Measurements from ENCODE around the gene DLGAP1.
"Not testable (repeated sequence)": the region's sequence is repeated elsewhere in the genome, so short reads cannot be mapped to it uniquely, and the experiment has no call there.

DLGAP1 gene

GRCh38 chr18:4026542-4026941 is 428.6 kb downstream of the DLGAP1 start:
- Histone ChIP-seq H3K27ac (ENCODE audit: insufficient read depth, low read depth, low read length, poor library complexity, severe bottlenecking) (no peak overlapping the region), H3K9me3 (ENCODE audit: control insufficient read depth, low read length) (no peaks in the 10 kb centered on the region), H3K4me1 (ENCODE audit: control insufficient read depth, insufficient read depth, low read length) (no peaks in the 10 kb centered on the region), H3K4me3 (ENCODE audit: insufficient read depth, low read depth, low read length) (no peak overlapping the region), H3K27me3 (ENCODE audit: control insufficient read depth, insufficient read depth, low read length, poor library complexity, severe bottlenecking) (no peaks in the 10 kb centered on the region), H3K36me3 (ENCODE audit: control insufficient read depth, insufficient read depth, low read length) (no peaks in the 10 kb centered on the region)
- WGBS, 2 experiments = 88 to 100% methylated on average over 1 of the region's 1 CpG

- no peaks in the 10 kb centered on the region for H3K36me3 ChIP-seq (ENCODE audit: control insufficient read depth, insufficient read depth, low read length)
- WGBS, 2 experiments = 93 to 94% methylated on average over 2 of the region's 2 CpGs
- no peak overlapping the region for H3K27ac ChIP-seq (ENCODE audit: insufficient read depth, low read depth, low read length, poor library complexity, severe bottlenecking)
- H3K9me3 ChIP-seq (ENCODE audit: control insufficient read depth, low read length) = no peaks in the 10 kb centered on the region
- H3K4me3 ChIP-seq (ENCODE audit: insufficient read depth, low read depth, low read length) = no peak overlapping the region
- no peaks in the 10 kb centered on the region for H3K4me1 ChIP-seq (ENCODE audit: control insufficient read depth, insufficient read depth, low read length)
- H3K27me3 ChIP-seq (ENCODE audit: control insufficient read depth, insufficient read depth, low read length, poor library complexity, severe bottlenecking) = no peaks in the 10 kb centered on the region
These were observed 430.4 kb downstream of the DLGAP1 start for GRCh38 chr18:4024702-4025101.

- not testable (repeated sequence) for H3K27ac ChIP-seq (ENCODE audit: insufficient read depth, low read depth, low read length, poor library complexity, severe bottlenecking); H3K4me3 ChIP-seq (ENCODE audit: insufficient read depth, low read depth, low read length); H3K27me3 ChIP-seq (ENCODE audit: control insufficient read depth, insufficient read depth, low read length, poor library complexity, severe bottlenecking); H3K36me3 ChIP-seq (ENCODE audit: control insufficient read depth, insufficient read depth, low read length); H3K9me3 ChIP-seq (ENCODE audit: control insufficient read depth, low read length); H3K4me1 ChIP-seq (ENCODE audit: control insufficient read depth, insufficient read depth, low read length)
- WGBS, 2 experiments = no CpG with 5 or more reads among the region's 1 CpG
These were observed 432.4 kb downstream of the DLGAP1 start for GRCh38 chr18:4022749-4023148.

- Histone ChIP-seq H3K36me3 (ENCODE audit: control insufficient read depth, insufficient read depth, low read length) (no peaks in the 10 kb centered on the region), H3K27ac (ENCODE audit: insufficient read depth, low read depth, low read length, poor library complexity, severe bottlenecking) (no peak overlapping the region), H3K4me1 (ENCODE audit: control insufficient read depth, insufficient read depth, low read length) (no peaks in the 10 kb centered on the region), H3K4me3 (ENCODE audit: insufficient read depth, low read depth, low read length) (no peak overlapping the region), H3K9me3 (ENCODE audit: control insufficient read depth, low read length) (no peaks in the 10 kb centered on the region), H3K27me3 (ENCODE audit: control insufficient read depth, insufficient read depth, low read length, poor library complexity, severe bottlenecking) (no peaks in the 10 kb centered on the region)
- WGBS, 2 experiments = 91 to 92% methylated on average over 3 to 5 of the region's 5 CpGs
These were observed 435.1 kb downstream of the DLGAP1 start for GRCh38 chr18:4020026-4020425.

- no peaks in the 10 kb centered on the region for H3K27me3 ChIP-seq (ENCODE audit: control insufficient read depth, insufficient read depth, low read length, poor library complexity, severe bottlenecking)
- no peaks in the 10 kb centered on the region for H3K4me1 ChIP-seq (ENCODE audit: control insufficient read depth, insufficient read depth, low read length)
- no peaks in the 10 kb centered on the region for H3K9me3 ChIP-seq (ENCODE audit: control insufficient read depth, low read length)
- H3K4me3 ChIP-seq (ENCODE audit: insufficient read depth, low read depth, low read length) = no peak overlapping the region
- no peak overlapping the region for H3K27ac ChIP-seq (ENCODE audit: insufficient read depth, low read depth, low read length, poor library complexity, severe bottlenecking)
- H3K36me3 ChIP-seq (ENCODE audit: control insufficient read depth, insufficient read depth, low read length) = no peaks in the 10 kb centered on the region
- WGBS, 2 experiments = 34 to 37% methylated on average over 3 of the region's 3 CpGs
These were observed 437.6 kb downstream of the DLGAP1 start for GRCh38 chr18:4017480-4017879.

GRCh38 chr18:4016391-4017049 is 438.6 kb downstream of the DLGAP1 start:
- no peaks in the 10 kb centered on the region for H3K9me3 ChIP-seq (ENCODE audit: control insufficient read depth, low read length)
- H3K36me3 ChIP-seq (ENCODE audit: control insufficient read depth, insufficient read depth, low read length) = no peaks in the 10 kb centered on the region
- no peak overlapping the region for H3K4me3 ChIP-seq (ENCODE audit: insufficient read depth, low read depth, low read length)
- WGBS, 2 experiments = 97 to 99% methylated on average over 3 to 4 of the region's 4 CpGs
- no peak overlapping the region for H3K27ac ChIP-seq (ENCODE audit: insufficient read depth, low read depth, low read length, poor library complexity, severe bottlenecking)
- H3K4me1 ChIP-seq (ENCODE audit: control insufficient read depth, insufficient read depth, low read length) = no peaks in the 10 kb centered on the region
- no peaks in the 10 kb centered on the region for H3K27me3 ChIP-seq (ENCODE audit: control insufficient read depth, insufficient read depth, low read length, poor library complexity, severe bottlenecking)

GRCh38 chr18:4007846-4008245 is 447.3 kb downstream of the DLGAP1 start:
- no peaks in the 10 kb centered on the region for H3K9me3 ChIP-seq (ENCODE audit: control insufficient read depth, low read length)
- H3K36me3 ChIP-seq (ENCODE audit: control insufficient read depth, insufficient read depth, low read length) = no peaks in the 10 kb centered on the region
- H3K27me3 ChIP-seq (ENCODE audit: control insufficient read depth, insufficient read depth, low read length, poor library complexity, severe bottlenecking) = no peaks in the 10 kb centered on the region
- no peak overlapping the region for H3K27ac ChIP-seq (ENCODE audit: insufficient read depth, low read depth, low read length, poor library complexity, severe bottlenecking)
- no peak overlapping the region for H3K4me3 ChIP-seq (ENCODE audit: insufficient read depth, low read depth, low read length)
- no peaks in the 10 kb centered on the region for H3K4me1 ChIP-seq (ENCODE audit: control insufficient read depth, insufficient read depth, low read length)

- H3K4me1 ChIP-seq (ENCODE audit: control insufficient read depth, insufficient read depth, low read length) = no peaks in the 10 kb centered on the region
- H3K27ac ChIP-seq (ENCODE audit: insufficient read depth, low read depth, low read length, poor library complexity, severe bottlenecking) = no peak overlapping the region
- no peaks in the 10 kb centered on the region for H3K9me3 ChIP-seq (ENCODE audit: control insufficient read depth, low read length)
- WGBS, 2 experiments = 68 to 69% methylated on average over 8 of the region's 8 CpGs
- no peaks in the 10 kb centered on the region for H3K27me3 ChIP-seq (ENCODE audit: control insufficient read depth, insufficient read depth, low read length, poor library complexity, severe bottlenecking)
- no peak overlapping the region for H3K4me3 ChIP-seq (ENCODE audit: insufficient read depth, low read depth, low read length)
- H3K36me3 ChIP-seq (ENCODE audit: control insufficient read depth, insufficient read depth, low read length) = no peaks in the 10 kb centered on the region
These were observed 450.8 kb downstream of the DLGAP1 start for GRCh38 chr18:4004183-4004829.

GRCh38 chr18:3998698-3999333 is 456.3 kb downstream of the DLGAP1 start:
- Histone ChIP-seq H3K4me3 (ENCODE audit: insufficient read depth, low read depth, low read length) (no peak overlapping the region), H3K4me1 (ENCODE audit: control insufficient read depth, insufficient read depth, low read length) (peaks cover under 1% of the 10 kb centered on the region), H3K27me3 (ENCODE audit: control insufficient read depth, insufficient read depth, low read length, poor library complexity, severe bottlenecking) (no peaks in the 10 kb centered on the region), H3K9me3 (ENCODE audit: control insufficient read depth, low read length) (no peaks in the 10 kb centered on the region), H3K27ac (ENCODE audit: insufficient read depth, low read depth, low read length, poor library complexity, severe bottlenecking) (no peak overlapping the region), H3K36me3 (ENCODE audit: control insufficient read depth, insufficient read depth, low read length) (no peaks in the 10 kb centered on the region)
- 67% methylated on average over 2 to 3 of the region's 4 CpGs for WGBS, 2 experiments

- Histone ChIP-seq H3K36me3 (ENCODE audit: control insufficient read depth, insufficient read depth, low read length) (no peaks in the 10 kb centered on the region), H3K4me1 (ENCODE audit: control insufficient read depth, insufficient read depth, low read length) (peaks cover 3% of the 10 kb centered on the region), H3K9me3 (ENCODE audit: control insufficient read depth, low read length) (no peaks in the 10 kb centered on the region), H3K27ac (ENCODE audit: insufficient read depth, low read depth, low read length, poor library complexity, severe bottlenecking) (no peak overlapping the region), H3K4me3 (ENCODE audit: insufficient read depth, low read depth, low read length) (no peak overlapping the region), H3K27me3 (ENCODE audit: control insufficient read depth, insufficient read depth, low read length, poor library complexity, severe bottlenecking) (no peaks in the 10 kb centered on the region)
- WGBS, 2 experiments = 16 to 17% methylated on average over 6 to 7 of the region's 8 CpGs
These were observed 459.5 kb downstream of the DLGAP1 start for GRCh38 chr18:3995476-3996102.
